ENCODE results near the gene FOXF2.

FOXF2 gene

DNA sequence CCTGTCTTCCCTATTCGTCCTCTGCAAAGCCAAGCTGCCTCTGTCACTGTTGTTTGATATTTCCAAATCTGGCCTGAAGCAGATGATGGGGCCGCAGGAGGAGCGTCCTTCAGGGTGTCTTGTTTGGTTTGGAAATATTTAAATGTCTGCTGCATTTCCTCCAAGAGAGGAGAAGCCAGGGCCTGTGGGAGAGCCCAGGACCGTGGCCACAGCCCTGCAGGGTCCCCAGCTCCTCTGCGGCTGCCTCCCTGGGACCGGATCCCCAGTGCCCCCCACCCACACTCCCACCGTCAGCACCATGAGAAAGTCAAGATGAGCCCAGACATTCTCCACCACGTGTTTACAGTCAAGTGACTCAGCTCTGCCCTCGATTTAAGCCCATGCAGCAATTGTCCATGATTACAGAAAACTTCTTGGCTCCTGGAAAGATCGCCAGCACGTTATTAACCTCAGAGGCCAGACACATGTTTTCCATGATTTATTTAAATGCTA, 18.2 kb downstream of the FOXF2 start:
- DNase-seq (ENCODE audit: low read depth), result no peak

DNA sequence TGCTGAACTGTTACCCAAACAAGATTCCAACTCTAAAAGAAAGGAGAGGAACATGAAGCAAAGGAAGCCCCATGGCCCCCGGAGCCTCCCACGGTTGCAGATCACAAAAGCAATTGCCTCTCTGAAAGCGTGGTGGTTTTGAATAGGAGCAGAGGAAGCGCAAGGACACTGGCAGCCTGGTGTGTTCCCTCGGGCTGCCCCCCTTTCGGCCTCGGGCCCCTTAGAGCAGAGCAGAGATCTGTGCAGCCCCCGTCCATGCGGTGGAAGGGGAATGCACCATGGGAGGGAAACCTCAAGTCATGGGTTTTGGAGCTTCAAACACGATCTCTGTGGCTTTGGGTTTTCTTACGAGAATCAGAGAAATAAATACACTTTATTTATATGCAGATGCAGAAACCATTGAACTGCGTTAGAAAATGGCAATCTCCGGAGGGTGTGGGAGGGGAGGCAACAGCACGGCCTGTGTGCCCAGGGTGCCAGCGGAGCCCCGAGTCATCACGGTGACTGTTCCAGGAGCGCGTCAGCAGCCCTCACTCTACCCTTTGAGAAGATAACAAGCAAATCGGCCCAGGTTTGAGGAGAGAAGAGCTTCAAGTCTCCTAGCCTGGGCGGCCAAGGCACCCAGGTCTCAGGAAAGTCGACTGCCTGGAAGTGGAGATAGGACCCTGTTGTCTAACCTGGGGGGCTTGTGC, 20.5 kb downstream of the FOXF2 start:
- no peak for DNase-seq (ENCODE audit: low read depth)

DNA sequence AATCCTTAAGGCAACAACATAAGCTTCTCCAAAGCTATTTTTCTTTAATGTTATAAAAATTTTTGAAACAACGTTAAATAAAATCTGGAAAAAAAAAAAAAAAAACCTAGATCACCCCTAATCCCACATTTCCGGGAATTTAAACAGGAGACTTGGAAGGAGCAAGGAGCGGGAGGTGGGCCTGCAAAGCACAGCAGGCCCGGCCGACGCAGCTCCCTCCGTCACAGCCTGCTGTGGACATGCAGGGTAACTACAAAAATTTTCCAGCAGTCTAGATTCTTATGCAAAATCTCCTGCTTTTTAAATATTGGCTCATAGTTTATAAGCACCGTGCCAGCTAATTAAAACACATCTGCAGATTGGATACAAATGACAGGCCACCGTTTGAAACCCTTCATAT, 23.5 kb downstream of the FOXF2 start:
- no peak for DNase-seq (ENCODE audit: low read depth)

DNA sequence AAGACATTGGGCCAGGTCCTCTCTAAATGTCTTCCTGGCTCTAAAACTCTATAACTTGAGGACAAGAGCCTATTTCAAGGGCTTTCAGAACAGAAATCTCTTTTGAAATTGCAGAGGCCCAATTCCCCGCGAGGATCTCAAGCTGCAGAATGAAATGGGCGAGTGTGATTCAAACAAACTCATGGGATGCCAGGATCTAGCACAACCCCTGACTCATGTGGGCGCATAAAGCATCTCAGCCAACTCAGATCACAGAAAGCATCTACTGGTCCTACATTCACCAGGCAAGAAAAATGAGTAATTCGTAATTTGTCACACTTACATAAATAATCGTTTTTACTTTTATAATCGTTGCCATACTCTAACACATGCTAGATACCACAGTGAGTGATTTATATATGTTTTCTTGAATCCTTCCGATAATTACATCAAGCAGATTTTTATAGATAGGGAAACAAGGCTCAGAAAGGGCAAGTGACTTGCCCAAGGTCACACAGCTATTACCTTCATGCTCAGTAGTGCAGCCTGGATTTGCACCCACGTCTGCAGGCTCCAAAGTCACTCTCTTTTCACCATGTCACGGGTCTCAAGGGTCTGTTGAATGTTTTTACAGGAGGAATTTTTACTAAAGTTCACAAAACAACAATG, 26.2 kb downstream of the FOXF2 start:
- DNase-seq (ENCODE audit: low read depth), result no peak

DNA sequence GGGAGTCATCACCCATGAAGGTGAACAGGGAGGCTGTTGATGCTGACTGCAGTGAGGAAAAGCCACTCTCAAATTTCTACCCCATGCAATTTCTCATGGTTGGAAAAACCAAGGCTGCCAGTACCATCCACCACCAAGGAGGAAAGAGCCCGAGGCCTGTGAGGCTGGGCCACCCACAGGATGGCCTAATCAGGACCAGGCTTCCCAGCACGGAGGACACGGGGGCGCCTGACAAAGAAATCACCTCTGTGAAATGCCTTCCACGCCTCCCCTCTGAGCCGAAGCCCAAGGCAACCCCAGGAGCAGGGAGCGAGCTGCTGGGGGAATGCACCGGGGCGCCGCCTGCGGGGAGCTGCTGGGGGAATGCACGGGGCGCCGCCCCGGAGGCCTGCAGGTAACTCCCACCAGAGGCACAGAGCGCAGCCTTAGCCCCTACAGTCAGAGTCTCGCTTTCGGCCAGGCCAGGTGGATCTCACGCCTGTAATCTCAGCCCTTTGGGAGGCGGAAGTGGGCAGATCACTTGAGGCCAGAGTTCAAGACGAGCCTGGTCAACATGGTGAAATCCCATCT, 26.9 kb downstream of the FOXF2 start:
- no peak for DNase-seq (ENCODE audit: low read depth)

DNA sequence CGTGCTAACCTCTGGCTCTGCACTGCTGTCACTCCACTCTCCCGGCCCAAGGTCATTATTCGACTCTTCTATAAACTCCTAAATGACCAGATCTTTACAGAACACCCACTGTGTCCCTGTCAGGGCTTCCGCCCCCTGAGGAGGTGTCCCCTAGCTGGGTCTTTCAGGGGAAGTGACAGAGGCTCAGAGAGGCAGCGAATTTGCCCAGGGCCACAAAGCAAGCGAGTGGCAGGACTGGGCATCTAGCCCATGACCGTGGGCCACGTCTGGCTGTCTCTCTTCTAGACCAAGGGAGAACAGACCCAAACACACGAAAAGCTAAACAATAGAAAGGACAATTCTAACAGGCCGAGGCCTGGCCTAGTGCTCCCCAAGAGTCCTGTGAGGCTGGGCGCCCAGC, 27.4 kb downstream of the FOXF2 start:
- DNase-seq (ENCODE audit: low read depth), result no peak

DNA sequence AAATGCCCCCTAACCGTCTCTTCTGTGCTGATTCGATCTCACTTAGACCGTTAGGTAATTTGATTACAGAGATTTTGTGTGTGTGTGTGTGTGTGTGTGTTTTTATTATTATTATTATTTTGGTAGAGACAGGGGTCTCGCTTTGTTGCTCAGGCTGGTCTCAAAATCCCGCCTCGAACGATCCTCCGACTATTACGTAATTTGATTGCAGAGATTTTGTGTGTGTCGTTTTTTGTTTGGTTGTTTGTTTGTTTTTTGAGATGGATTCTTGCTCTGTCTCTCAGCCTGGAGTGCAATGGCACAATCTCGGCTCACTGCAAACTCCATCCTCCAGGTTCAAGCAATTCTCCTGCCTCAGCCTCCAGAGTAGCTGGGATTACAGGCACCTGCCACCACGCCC, 28.3 kb downstream of the FOXF2 start:
- no peak for DNase-seq (ENCODE audit: low read depth)

DNA sequence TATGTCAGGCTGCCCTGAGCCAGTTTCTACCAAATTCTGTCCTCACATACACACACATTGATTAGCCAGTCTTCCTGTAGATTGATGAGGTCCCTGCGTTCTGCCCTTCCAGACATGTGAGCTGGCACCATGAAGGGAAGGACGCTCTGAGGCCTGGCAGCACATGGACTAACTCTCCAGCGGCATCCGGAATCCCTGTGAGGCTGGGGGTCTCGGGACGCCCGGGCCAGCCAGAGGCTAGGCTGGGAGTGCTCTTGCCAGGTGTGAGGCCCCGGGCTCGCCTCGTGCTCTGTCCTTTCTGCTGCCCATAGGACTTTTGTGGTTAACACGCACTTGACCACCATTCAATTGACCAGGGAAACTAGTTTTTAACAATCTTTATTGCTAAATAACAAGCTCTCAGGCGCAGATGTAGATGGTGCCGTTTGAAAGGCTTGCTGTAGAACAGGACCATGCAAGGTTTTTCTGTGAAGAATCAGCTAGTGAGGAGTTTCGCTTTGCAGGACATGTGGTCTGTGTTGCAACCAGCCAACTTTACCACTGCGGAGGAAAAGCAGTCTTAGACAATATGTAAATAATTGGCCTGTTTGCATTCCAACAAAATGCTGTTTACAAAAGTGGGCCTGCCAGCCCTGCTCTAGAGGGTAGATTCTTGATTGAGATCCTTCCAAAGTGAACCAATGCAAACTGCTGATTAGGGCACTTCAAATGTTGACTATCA, 29.3 kb downstream of the FOXF2 start:
- no peak for DNase-seq (ENCODE audit: low read depth)

DNA sequence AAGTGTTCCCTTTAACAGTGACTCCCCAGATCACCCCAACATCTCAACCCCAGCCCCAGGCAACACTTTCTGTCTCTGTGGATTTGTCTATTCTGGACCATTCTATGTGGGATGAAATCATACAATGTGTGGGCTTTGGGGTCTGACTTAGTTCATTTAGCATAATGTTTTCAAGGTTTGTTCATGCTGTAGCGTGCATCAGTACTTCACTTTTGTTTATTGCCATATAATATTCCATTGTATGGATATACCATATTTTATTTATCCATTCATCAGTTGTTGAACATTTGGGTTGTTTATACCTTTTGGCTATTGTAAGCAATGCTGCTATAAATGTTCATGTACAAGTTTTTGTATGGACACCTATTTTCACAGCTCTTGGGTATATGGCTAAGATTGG, 31.0 kb downstream of the FOXF2 start:
- DNase-seq (ENCODE audit: low read depth), result no peak

DNA sequence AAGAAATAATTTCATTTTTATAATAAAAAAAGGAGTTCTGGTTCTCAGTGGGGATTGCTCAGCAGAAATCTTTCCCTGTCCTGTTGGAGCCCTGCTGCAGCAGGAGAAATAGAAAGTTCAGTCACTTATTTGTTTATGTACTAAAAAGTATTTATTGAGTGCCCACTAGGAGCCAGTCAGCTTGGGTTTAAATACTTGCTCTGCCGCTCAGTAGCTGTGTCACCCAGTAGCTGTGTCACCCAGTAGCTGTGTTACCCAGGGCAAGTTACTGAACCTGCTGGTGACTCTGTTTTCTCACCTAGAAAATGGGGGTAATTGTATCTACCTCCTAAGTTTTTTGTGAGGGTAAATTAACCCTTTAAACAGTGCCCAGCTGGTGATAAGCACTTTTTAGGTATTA, 32.9 kb downstream of the FOXF2 start:
- DNase-seq (ENCODE audit: low read depth), result no peak

DNA sequence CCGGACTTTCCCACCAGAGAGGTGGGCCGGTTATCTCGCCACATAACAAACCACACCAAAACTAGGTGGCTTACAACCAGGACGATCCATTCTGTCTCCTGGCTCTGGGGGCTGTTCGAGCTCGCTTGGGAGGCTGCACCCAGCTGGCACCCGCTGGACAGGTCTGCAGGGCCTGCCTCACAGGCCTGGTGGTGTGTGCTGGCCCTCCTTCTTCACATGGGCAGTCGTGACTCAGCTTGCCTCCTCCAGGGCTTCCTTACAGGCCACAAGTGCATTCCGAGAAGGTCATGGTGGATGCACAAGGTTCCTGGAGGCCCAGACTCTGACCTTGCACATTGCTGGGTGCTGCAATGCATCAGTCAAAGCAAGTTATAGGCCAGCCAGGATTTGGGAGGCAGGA, 34.2 kb downstream of the FOXF2 start:
- DNase-seq (ENCODE audit: low read depth), result no peak

DNA sequence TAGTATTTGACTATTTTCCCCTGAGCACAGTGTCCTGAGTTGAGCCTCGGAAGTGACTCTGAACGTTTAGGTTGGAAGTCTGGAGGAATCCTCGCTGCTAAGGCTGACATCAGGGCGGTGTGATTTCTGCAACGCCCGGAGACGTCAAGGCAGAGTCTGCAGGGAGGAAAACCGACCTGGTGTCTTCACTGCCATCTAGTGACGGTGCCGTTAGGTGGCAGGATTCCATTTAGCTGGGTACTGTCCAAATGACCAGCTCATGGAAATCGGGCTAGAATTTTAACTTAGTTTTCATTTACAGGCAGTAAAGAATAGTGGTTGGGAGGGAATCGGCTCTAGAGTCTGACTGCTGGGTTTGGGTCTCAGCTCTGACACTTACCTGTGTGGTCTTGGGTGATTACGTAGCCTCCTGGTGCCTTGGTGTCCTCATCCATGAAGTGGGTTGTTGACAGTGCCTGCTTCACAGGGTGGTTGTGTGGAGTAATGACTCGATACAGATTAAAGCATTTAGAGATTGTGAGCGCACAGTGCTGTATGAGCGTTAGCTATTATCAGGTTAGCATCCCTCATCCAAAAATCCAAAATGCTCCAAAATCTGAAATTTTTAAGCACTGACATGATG, 35.0 kb downstream of the FOXF2 start:
- DNase-seq (ENCODE audit: low read depth), result no peak

DNA sequence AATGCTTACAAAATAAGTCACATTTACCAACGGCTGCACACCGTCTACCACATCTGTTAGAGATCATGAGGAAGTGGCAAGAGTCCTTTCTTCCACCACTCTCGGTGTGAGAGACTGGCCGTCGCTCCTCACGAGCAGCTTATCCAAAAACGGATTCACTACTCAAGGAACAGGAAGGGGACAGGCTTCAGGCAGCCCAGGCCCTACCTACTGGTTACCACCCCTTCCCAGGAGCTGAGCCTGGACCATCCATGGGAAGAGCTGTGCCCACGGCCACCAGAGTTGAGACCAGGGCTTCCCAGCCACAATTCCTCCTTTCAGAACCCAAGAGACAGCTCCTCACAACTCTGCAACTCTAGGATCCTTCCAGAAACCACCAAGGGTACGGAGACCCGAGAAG, 37.0 kb downstream of the FOXF2 start:
- DNase-seq (ENCODE audit: low read depth), result no peak

DNA sequence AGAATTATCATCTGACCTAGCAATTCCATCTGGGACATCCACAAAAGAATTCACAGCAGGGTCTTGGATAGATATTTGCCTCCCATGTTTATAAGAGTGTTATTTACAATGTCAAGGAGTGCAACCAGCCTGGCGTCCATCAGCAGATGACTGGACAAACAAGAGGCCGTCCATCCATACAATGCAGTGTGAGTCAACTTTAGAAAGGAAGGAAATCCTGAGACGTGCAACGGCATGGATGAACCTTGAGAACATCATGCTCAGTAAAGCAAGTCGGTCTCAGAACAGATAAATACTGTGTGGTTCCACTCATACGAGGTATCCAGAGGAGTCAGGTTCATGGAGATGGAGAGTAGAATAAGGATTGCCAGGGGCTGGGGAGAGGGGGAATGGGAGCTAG, 46.4 kb downstream of the FOXF2 start:
- no peak for DNase-seq (ENCODE audit: low read depth)

DNA sequence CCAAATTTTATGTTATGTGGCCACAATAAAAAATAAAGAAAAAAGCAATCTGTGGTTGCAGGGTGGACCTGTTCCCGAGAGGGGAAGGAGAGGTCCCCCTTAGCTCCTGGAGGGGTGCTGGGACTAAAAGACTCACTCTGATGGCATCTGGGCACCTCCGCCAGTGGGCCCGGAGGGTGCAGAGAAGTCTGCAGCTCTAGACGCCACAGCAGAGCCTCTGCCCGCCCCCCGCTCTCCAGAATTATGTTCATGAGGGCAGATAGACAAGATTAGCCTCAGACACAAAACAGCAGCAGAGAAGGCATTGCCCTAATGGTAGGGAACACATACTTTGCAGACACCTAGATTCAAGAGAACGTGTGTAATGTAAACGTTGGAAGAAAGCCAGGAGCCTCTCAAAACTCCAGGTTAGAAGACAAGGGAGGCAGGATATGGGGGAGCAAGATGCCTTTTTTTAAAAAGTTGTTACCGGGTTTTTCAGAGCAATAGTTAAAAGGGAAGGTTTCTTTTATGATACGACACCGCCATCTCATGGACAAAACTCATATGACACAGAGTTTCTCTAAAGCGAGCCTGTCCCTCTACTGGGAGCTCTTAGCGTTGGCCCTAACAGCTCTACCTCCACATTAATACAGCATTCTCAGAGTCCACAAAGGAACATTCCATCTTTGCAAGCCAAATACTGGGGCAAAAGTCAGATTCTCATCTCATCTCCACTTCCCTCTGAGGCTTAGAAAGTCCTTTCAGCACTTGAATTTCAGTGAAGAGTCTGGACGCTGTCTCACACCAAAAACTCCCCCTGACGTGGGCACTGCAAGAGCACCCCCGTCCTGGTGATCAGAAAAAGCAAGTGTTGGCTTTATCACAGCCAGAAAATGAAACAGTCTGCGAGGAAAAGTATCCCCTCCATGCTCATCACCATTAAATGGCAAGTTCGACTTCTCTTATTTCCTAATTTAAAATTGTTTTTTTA, 47.2 kb downstream of the FOXF2 start:
- DNase-seq (ENCODE audit: low read depth), result peak; percentile 15

DNA sequence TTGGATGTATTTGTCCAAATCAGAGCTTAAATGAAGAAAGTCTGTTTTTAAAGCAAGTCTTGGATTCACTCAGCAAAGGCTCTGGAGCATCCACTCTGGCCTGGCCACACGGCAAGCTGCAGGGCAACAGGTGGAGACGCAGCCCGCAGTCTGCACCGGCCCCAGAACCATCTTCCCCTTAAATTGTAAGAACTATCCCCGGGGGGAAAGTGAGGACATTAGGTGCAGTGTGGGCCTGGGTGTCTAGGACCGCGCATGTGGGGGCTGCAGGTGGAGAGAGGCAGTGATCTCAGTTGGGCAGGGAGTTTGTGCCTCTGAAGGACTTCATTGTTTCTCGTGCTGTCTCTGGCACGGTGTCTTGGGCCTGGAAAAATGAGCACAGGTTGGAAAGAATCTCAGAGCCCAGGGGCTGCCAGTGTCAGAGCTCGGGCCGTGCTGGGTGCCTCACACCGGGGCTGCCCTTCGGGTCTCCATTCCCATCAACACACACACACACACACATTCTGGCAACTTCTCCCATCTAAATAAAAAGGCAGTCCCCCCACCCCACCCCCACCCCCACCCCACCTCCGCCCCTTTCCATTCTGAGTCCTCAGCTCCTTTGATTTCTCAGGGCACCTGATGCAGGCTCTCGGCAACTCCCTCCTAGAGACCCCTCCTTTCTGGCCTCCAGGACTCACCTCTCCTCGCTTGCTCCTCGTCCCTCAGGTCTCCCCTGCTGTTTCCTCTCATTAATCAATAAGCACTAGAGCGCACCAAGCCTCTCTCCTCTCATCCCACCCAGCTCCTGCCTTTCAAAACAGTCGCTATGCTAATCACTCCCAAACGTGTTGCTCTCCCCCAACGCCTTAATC, 48.4 kb downstream of the FOXF2 start:
- DNase-seq (ENCODE audit: low read depth), result no peak

DNA sequence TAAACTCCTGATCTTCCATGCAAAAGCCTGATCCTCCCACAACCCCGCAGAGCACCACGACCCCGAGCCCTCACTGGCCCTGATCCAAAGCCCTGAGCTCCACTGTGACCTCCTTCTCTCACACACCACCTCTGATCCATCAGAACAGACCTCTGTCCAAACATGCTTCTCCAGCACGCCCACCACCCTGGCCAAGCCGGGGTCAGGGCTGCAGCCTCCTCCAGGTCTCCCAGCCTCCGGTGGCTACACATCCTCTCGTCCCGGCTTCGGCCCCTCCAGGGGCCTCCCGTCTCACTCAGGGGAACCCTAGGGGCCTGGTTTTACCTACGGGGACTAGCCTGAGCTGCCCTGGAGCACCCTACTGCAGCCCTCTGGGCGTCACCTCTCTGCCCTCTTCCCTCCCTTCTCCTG, 49.1 kb downstream of the FOXF2 start:
- DNase-seq (ENCODE audit: low read depth), result no peak

DNA sequence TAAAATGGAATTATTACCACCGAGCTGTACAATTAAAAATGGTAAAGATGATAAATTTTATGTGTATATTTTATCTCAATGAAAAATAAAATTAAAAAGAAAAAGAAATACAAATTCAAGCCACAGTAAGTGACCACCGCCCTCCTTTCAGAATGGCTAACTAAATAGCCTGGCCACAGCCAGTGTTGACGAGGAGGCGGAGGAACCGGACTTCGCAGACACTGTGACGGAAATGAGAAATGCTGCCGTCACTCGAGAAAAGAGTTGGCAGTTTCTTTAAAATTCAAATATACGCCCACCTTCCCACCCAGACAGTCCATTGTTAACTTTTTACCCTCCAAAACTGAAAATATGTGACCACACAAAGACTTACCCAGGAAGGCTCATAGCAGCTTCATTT, 50.0 kb downstream of the FOXF2 start:
- DNase-seq (ENCODE audit: low read depth), result no peak

DNA sequence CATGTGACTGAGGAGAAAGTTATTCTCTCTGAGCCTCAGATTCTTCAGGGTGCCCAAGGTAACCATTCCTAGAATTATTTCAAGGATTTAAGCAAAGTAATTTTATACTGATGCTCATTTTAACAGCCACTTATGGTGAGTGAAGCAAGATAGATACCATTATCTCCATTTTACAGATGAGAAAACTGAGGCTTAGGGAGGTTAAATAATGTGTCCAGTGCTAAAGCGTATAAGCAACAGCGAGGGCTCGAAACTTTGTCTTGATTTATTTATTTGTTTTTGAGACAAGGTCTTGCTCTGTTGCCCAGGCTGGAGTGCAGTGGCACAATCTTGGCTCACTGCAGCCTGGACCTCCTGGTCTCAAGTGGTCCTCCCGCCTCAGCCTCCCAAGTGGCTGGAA, 53.6 kb downstream of the FOXF2 start:
- DNase-seq (ENCODE audit: low read depth), result no peak

Data from T follicular helper cell (primary cell).